Pancreas (tissue), 10 donors: ENCODE data around the gene RASAL3. TPM values are rescaled to one million over a fixed set of nuclear protein-coding genes. Genes with fewer than 3 reads are reported as not detected.
A peak's percentile ranks its signal among the peaks of the same experiment; 100 is the strongest.

ENCODE experiments used
- ATAC-seq, 4 donors: fragments of 200-7000 bp; cut with Tn5 transposase; one replicate each; pipeline versions ENCODE4 v1.8.0 to v1.9.1; 2020; ENCODE audit warnings: mild to moderate bottlenecking in 4 of 4, moderate library complexity in 4 of 4
- DNase-seq, 6 donors: peaks; one replicate each; pipeline ENCODE4 v3.0.0-alpha.2; 2020
- FAIRE-seq: peaks from 2 replicates; lab custom pipeline; 2012; peaks lifted over from hg19 to GRCh38; lab: Jason Lieb, UNC
- H3K27ac ChIP-seq, 4 donors: fragments of 200-600 bp; sonication (generic); 1 replicate in 3 of 4; 2 replicates in 1 of 4; pipeline versions ENCODE4 v1.5.0 to v1.8.0; 2020
- H3K27me3 ChIP-seq, 4 donors: fragments of 200-600 bp; one replicate each; pipeline ENCODE4 v1.8.0; 2021
- H3K36me3 ChIP-seq, 3 donors: fragments of 200-600 bp; sonication (generic) in 1 of 3; one replicate each; pipeline versions ENCODE4 v1.5.0 to v1.8.0; 2020 to 2021
- H3K4me1 ChIP-seq, 3 donors: fragments of 200-600 bp; one replicate each; pipeline ENCODE4 v1.8.0; 2021
- H3K4me3 ChIP-seq, 4 donors: fragments of 200-600 bp; sonication (generic) in 2 of 4; one replicate each; pipeline versions ENCODE4 v1.5.0 to v1.8.0; 2020 to 2021
- H3K9me3 ChIP-seq, 4 donors: fragments of 200-600 bp; one replicate each; pipeline ENCODE4 v1.8.0; 2021
- WGBS, 2 donors: extraction: QIAGEN DNeasy Blood & Tissue Kit; methylation state at CpG; one replicate each; pipeline ENCODE4 v1.1.7; 2013; 5-methylcytosine and 5-hydroxymethylcytosine counted together
- intact Hi-C, 3 donors: fragments of 100-400 bp; cut with DNase I; formaldehyde crosslinking; loops; one replicate each; pipeline versions ENCODE4 v1.11.1 to v1.14.2; 2022
- polyA plus RNA-seq, 2 donors: library from polyadenylated mRNA; stranded (reverse); fragments of 200-250 nt; gene quantifications; one replicate each; pipeline ENCODE4 v1.2.3, GENCODE V29; 2013
- total RNA-seq, 6 donors: library from RNA; stranded (reverse); fragmentation: NEBNext Ultra II Directional in 4 of 6; extraction: Animal tissue kit (Norgen Biotek cat#: 25700) in 4 of 6; gene quantifications; one replicate each; pipeline versions ENCODE4 v1.2.1 to v1.2.4, GENCODE V29; 2021 to 2023
- TF ChIP-seq, protein P1 (sequence below), 4 donors: fragments of 200-600 bp; sonication (generic) in 3 of 4; IDR thresholded peaks; one replicate each; pipeline versions ENCODE4 v1.5.0 to v1.8.0; 2021; ENCODE audit warnings: antibody characterized with exemption in 4 of 4
- donor health status: healthy with polysubstance abuse.
- donor health status: DM: no; HTN: no; CAD: no; lungs with moderate emphysema.
- donor health status: DM: no; HTN: no; CAD: no.
- donor health status: control.
- donor health status: control.
- donor health status: Bipolar disorder and iron deficiency.
- donor health status: DM: yes; HTN: yes; CAD: no.
- donor health status: DM: no; HTN: no; CAD: no.
- donor health status: DM: no; HTN: no; CAD: no.
- donor health status: DM: yes; HTN: yes; CAD: no.

Gene RASAL3
- total and polyA plus RNA-seq, 8 donors = 0.83 to 7.5 (median 1.7) TPM

GRCh38 chr19:15442142-15442920 lies 22.0 kb downstream of the RASAL3 start:
- Histone ChIP-seq H3K9me3 (no peaks in the 10 kb centered on the region), H3K4me1 (no peaks in the 10 kb centered on the region), H3K4me3 (no peak overlapping the region), H3K27ac (no peak overlapping the region), H3K36me3 (no peaks in the 10 kb centered on the region), H3K27me3 (no peaks in the 10 kb centered on the region)
- no peak for FAIRE-seq
- intact Hi-C loops = no loop called here
- TF ChIP-seq, protein P1, sequence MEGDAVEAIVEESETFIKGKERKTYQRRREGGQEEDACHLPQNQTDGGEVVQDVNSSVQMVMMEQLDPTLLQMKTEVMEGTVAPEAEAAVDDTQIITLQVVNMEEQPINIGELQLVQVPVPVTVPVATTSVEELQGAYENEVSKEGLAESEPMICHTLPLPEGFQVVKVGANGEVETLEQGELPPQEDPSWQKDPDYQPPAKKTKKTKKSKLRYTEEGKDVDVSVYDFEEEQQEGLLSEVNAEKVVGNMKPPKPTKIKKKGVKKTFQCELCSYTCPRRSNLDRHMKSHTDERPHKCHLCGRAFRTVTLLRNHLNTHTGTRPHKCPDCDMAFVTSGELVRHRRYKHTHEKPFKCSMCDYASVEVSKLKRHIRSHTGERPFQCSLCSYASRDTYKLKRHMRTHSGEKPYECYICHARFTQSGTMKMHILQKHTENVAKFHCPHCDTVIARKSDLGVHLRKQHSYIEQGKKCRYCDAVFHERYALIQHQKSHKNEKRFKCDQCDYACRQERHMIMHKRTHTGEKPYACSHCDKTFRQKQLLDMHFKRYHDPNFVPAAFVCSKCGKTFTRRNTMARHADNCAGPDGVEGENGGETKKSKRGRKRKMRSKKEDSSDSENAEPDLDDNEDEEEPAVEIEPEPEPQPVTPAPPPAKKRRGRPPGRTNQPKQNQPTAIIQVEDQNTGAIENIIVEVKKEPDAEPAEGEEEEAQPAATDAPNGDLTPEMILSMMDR (IDR thresholded peaks at IDR 0.05) = no peak
- ATAC-seq = no peak
- peak in 2 of 6 donors; percentile 31 to 63 for DNase-seq
- 82 to 85% methylated on average over 13 of the region's 13 CpGs for WGBS, 2 donors

DNA sequence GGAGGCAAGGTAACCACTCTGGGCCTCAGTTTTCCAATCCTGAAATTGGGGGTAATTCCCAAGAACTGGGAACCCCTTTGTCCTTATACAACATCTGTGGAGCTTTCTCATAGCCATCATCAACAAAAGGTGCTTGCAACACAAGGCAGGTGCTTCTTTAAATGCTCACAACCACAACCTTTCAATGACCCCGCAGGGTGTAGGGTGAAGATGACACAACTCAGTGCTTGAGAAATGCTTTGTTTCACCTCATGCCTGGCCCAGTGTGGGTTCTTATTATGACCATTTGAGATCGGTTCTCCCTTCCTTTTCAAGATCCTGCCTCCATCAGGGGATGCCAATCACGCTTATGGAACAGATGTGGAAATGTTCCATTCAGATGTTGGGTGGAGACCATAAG lies 23.0 kb downstream of the RASAL3 start:
- 82 to 97% methylated on average over 3 of the region's 3 CpGs for WGBS, 2 donors
- H3K4me3 ChIP-seq = no peak overlapping the region
- no peak overlapping the region for H3K27ac ChIP-seq
- no peaks in the 10 kb centered on the region for H3K27me3 ChIP-seq
- H3K9me3 ChIP-seq = no peaks in the 10 kb centered on the region
- ATAC-seq = no peak
- intact Hi-C loops = no loop called here
- no peaks in the 10 kb centered on the region for H3K4me1 ChIP-seq
- no peak for DNase-seq
- no peaks in the 10 kb centered on the region for H3K36me3 ChIP-seq
- TF ChIP-seq, protein P1 (IDR thresholded peaks at IDR 0.05) = no peak
- FAIRE-seq = no peak

GRCh38 chr19:15439821-15440641 lies 24.3 kb downstream of the RASAL3 start:
- ATAC-seq = no peak
- DNase-seq = no peak
- H3K9me3 ChIP-seq = no peaks in the 10 kb centered on the region
- intact Hi-C loops = no loop called here
- WGBS, 2 donors = 89 to 93% methylated on average over 37 to 38 of the region's 38 CpGs
- no peaks in the 10 kb centered on the region for H3K27me3 ChIP-seq
- no peak for FAIRE-seq
- H3K4me3 ChIP-seq = no peak overlapping the region
- H3K4me1 ChIP-seq = no peaks in the 10 kb centered on the region
- TF ChIP-seq, protein P1 (IDR thresholded peaks at IDR 0.05) = no peak
- no peak overlapping the region for H3K27ac ChIP-seq
- H3K36me3 ChIP-seq = no peaks in the 10 kb centered on the region

DNA sequence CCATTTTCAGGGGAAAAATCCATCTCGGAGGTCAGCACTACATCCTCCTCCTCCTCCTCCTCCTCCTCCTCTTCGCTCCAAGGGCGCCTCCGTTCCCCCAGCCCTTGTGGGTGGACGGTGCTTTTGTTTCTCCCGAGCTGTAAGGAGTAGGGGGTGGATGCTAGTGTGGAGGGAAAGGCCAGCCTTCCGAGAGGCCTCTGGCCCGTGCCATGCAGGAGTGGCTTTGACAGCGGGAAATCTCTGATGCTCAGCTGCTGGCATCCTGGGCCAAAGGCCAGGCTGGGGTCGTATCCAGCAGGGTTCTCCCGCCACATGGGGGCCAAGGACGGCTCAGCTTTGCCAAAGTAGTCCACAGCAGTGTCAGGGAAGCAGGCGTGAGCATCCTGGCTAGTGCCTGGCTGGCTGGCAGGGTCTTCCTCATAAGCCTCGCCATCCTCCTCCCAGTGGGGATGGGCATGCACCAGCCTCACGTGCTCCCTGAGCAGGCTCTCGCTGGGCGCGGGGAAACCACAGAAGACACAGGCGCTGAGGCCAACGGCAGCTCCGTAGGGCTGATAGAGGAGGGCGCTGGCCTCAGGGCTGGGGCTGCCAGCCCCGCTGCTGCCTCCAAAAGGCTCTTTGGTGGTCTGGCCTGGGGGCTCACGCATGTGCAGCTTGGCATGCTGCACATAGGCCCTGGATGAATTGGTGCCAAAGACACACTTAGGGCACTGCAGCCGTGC lies 25.1 kb downstream of the RASAL3 start:
- Histone ChIP-seq H3K27ac (no peak overlapping the region), H3K9me3 (no peaks in the 10 kb centered on the region), H3K27me3 (no peaks in the 10 kb centered on the region), H3K4me1 (no peaks in the 10 kb centered on the region), H3K4me3 (no peak overlapping the region), H3K36me3 (no peaks in the 10 kb centered on the region)
- WGBS, 2 donors = 86 to 88% methylated on average over 25 of the region's 25 CpGs
- intact Hi-C loops = no loop called here
- FAIRE-seq = no peak
- TF ChIP-seq, protein P1 (IDR thresholded peaks at IDR 0.05) = no peak
- no peak for DNase-seq
- ATAC-seq = no peak
